Left ventricle myocardium inferior (tissue), 1 donor: ENCODE measurements around the gene MGRN1. TPM values are rescaled to one million over a fixed set of nuclear protein-coding genes. Genes with fewer than 3 reads are reported as not detected.
A peak's percentile ranks its signal among the peaks of the same experiment; 100 is the strongest.
"Not testable (repeated sequence)": the region's sequence is repeated elsewhere in the genome, so short reads cannot be mapped to it uniquely, and the experiment has no call there.

Experiments used
- DNase-seq: peaks from one replicate; pipeline ENCODE4 v3.0.0-alpha.2; 2020
- H3K27ac ChIP-seq: fragments of 200-600 bp; replicated peaks from 2 replicates; pipeline ENCODE4 v1.8.0; 2021
- H3K27me3 ChIP-seq: fragments of 200-600 bp; 2 replicates; pipeline ENCODE4 v1.8.0; 2021; ENCODE audit warnings: low read depth
- H3K36me3 ChIP-seq: fragments of 200-600 bp; 2 replicates; pipeline ENCODE4 v1.8.0; 2021
- H3K4me1 ChIP-seq: fragments of 200-600 bp; 2 replicates; pipeline ENCODE4 v1.8.0; 2021
- H3K4me3 ChIP-seq: fragments of 200-600 bp; 2 replicates; pipeline ENCODE4 v1.8.0; 2021; ENCODE audit warnings: mild to moderate bottlenecking, moderate library complexity
- H3K9me3 ChIP-seq: fragments of 200-600 bp; replicated peaks from 2 replicates; pipeline ENCODE4 v1.8.0; 2021
- CTCF ChIP-seq: fragments of 200-600 bp; IDR thresholded peaks from 2 replicates; pipeline ENCODE4 v1.8.0; 2021; ENCODE audit warnings: antibody characterized with exemption, mild to moderate bottlenecking, borderline replicate concordance
- intact Hi-C: fragments of 100-400 bp; cut with micrococcal nuclease; formaldehyde crosslinking; loops from one replicate; pipeline ENCODE4 v1.11.0; 2022
- microRNA-seq: library from miRNA; unstranded; fragments of <30 nt; microRNA quantifications from one replicate; pipeline ENCODE4 v1.2.0, GENCODE V29; 2020
- total RNA-seq: library from RNA; stranded (reverse); fragmentation: NEBNext Ultra II Directional; extraction: Animal tissue kit (Norgen Biotek cat#: 25700); gene quantifications from one replicate; pipeline ENCODE4 v1.2.1, GENCODE V29; 2021
- donor health status: DM: no; HTN: yes; CAD: no; lungs with severe emphysema.

Gene MGRN1
- total RNA-seq, 1 donor from 2014 or later: 30.5 TPM

GRCh38 chr16:4734063-4734729 lies 109.6 kb downstream of the MGRN1 start, which contains the start of the genes ANKS3 and DNAAF8:
ANKS3 (minus strand) TSS chr16:4734271; CDS start chr16:4730149, 4,122 bp downstream.
DNAAF8 (plus strand) TSS chr16:4734537; CDS start chr16:4736515, 1,978 bp downstream.
- Histone ChIP-seq H3K4me3 (peak within 1 kb of the TSS; percentile 88), H3K36me3 (peaks cover 23% of the 10 kb centered on the region), H3K27ac (peak within 1 kb of the TSS; percentile 84), H3K4me1 (peaks cover 25% of the 10 kb centered on the region), H3K27me3 (no peaks in the 10 kb centered on the region), H3K9me3 (no peaks in the 10 kb centered on the region)
- no peak for TF ChIP-seq CTCF
- DNase-seq: peak; percentile 96
- intact Hi-C loops: no loop called here

GRCh38 chr16:4734730-4735535 lies 110.3 kb downstream of the MGRN1 start:
- intact Hi-C loops: no loop called here
- DNase-seq: peak; percentile 91
- Histone ChIP-seq H3K9me3 (no peaks in the 10 kb centered on the region), H3K27me3 (no peaks in the 10 kb centered on the region), H3K4me3 (peak overlapping the region; percentile 88), H3K4me1 (peaks cover 25% of the 10 kb centered on the region), H3K36me3 (peaks cover 16% of the 10 kb centered on the region), H3K27ac (peak overlapping the region; percentile 84)
- no peak for TF ChIP-seq CTCF

GRCh38 chr16:4736546-4736945 lies 111.9 kb downstream of the MGRN1 start:
- no peaks in the 10 kb centered on the region for H3K9me3 ChIP-seq
- no peak overlapping the region for H3K27ac ChIP-seq
- intact Hi-C loops: no loop called here
- no peaks in the 10 kb centered on the region for H3K36me3 ChIP-seq
- TF ChIP-seq CTCF: no peak
- H3K4me1 ChIP-seq: peaks cover 25% of the 10 kb centered on the region
- no peak overlapping the region for H3K4me3 ChIP-seq
- H3K27me3 ChIP-seq: no peaks in the 10 kb centered on the region
- no peak for DNase-seq

- Histone ChIP-seq H3K27me3 (no peaks in the 10 kb centered on the region), H3K36me3 (no peaks in the 10 kb centered on the region), H3K4me1 (peaks cover 25% of the 10 kb centered on the region), H3K9me3 (no peaks in the 10 kb centered on the region), H3K4me3 (no peak overlapping the region), H3K27ac (no peak overlapping the region)
- no peak for DNase-seq
- TF ChIP-seq CTCF: no peak
- intact Hi-C loops: no loop called here
Observed at GRCh38 chr16:4737545-4737944, 112.9 kb downstream of the MGRN1 start.

GRCh38 chr16:4738370-4738769 lies 113.7 kb downstream of the MGRN1 start:
- H3K9me3 ChIP-seq, H3K36me3 ChIP-seq, DNase-seq, H3K27me3 ChIP-seq, H3K4me3 ChIP-seq, intact Hi-C loops, H3K27ac ChIP-seq: not testable (repeated sequence)
- H3K4me1 ChIP-seq: peaks cover 28% of the 10 kb centered on the region

Small RNA genes within 50 kb of the gene (microRNA-seq; reads per million reads assigned to microRNA genes)
- gene MIR6769A: not detected

Other genes with a start within 250 kb of the MGRN1 start
- 12.5 TPM for gene CORO7, start 208.2 kb upstream of the MGRN1 start, total RNA-seq
- gene DNAJA3, start 199.0 kb upstream of the MGRN1 start, total RNA-seq: 74.2 TPM
- 21.9 TPM for gene NMRAL1, start 150.2 kb upstream of the MGRN1 start, total RNA-seq
- 115 TPM for gene HMOX2, start 148.4 kb upstream of the MGRN1 start, total RNA-seq
- gene CDIP1, start 86.1 kb upstream of the MGRN1 start, total RNA-seq: 48.5 TPM
- 0.08 TPM for gene C16orf96, start 68.5 kb upstream of the MGRN1 start, total RNA-seq
- 24.7 TPM for gene UBALD1, start 9.9 kb upstream of the MGRN1 start, total RNA-seq
- gene NUDT16L1, start 68.7 kb downstream of the MGRN1 start, total RNA-seq: 61.9 TPM
- gene ANKS3, start 109.4 kb downstream of the MGRN1 start, total RNA-seq: 8.7 TPM
- gene DNAAF8, start 109.7 kb downstream of the MGRN1 start, total RNA-seq: 0.77 TPM
- gene ZNF500, start 142.3 kb downstream of the MGRN1 start, total RNA-seq: 5.4 TPM
- gene SEPTIN12, start 163.5 kb downstream of the MGRN1 start, total RNA-seq: not detected
- not detected for gene SMIM22, start 170.5 kb downstream of the MGRN1 start, total RNA-seq
- 97.4 TPM for gene ROGDI, start 177.8 kb downstream of the MGRN1 start, total RNA-seq
- gene GLYR1, start 222.5 kb downstream of the MGRN1 start, total RNA-seq: 86.7 TPM
- 41.1 TPM for gene UBN1, start 222.7 kb downstream of the MGRN1 start, total RNA-seq